HG03469 (cell line): Measurements from ENCODE around the gene SYAP1.
"Not testable (repeated sequence)": the region's sequence is repeated elsewhere in the genome, so short reads cannot be mapped to it uniquely, and the experiment has no call there.

Experiments
- ATAC-seq: cut with Tn5 transposase; IDR thresholded peaks from one replicate; pipeline ENCODE4 v1.9.1; 2021; ENCODE audit warnings: mild to moderate bottlenecking, moderate library complexity, moderate number of reproducible peaks; ENCODE audit not compliant: unreplicated experiment

SYAP1 gene

GRCh38 chrX:16774746-16775145 lies 55.3 kb downstream of the SYAP1 start:
- ATAC-seq = no peak

- no peak for ATAC-seq
These were observed 59.1 kb downstream of the SYAP1 start for GRCh38 chrX:16778545-16778944.

GRCh38 chrX:16778993-16779392 lies 59.6 kb downstream of the SYAP1 start:
- no peak for ATAC-seq

GRCh38 chrX:16779815-16780214 lies 60.4 kb downstream of the SYAP1 start:
- ATAC-seq = not testable (repeated sequence)

GRCh38 chrX:16783452-16783851 lies 64.0 kb downstream of the SYAP1 start:
- no peak for ATAC-seq

- not testable (repeated sequence) for ATAC-seq
These were observed 65.0 kb downstream of the SYAP1 start for GRCh38 chrX:16784440-16784839.

- no peak for ATAC-seq
These were observed 66.1 kb downstream of the SYAP1 start for GRCh38 chrX:16785247-16786138.

GRCh38 chrX:16786139-16786790 lies 66.9 kb downstream of the SYAP1 start, which contains the start of gene TXLNG:
Gene TXLNG, plus strand, starts transcription at chrX:16786466. Its CDS starts 22 bp downstream, at chrX:16786488.
- ATAC-seq = peak; percentile 97

GRCh38 chrX:16786791-16787735 lies 67.7 kb downstream of the SYAP1 start:
- ATAC-seq = no peak

- ATAC-seq = no peak
These were observed 69.1 kb downstream of the SYAP1 start for GRCh38 chrX:16788477-16788876.

- ATAC-seq = no peak
These were observed 76.9 kb downstream of the SYAP1 start for GRCh38 chrX:16796298-16796697.

GRCh38 chrX:16797358-16797757 lies 77.9 kb downstream of the SYAP1 start:
- no peak for ATAC-seq

GRCh38 chrX:16797841-16798240 lies 78.4 kb downstream of the SYAP1 start:
- no peak for ATAC-seq

GRCh38 chrX:16804923-16805464 lies 85.6 kb downstream of the SYAP1 start:
- ATAC-seq = peak; percentile 76

GRCh38 chrX:16807548-16807947 lies 88.1 kb downstream of the SYAP1 start:
- no peak for ATAC-seq

- ATAC-seq = no peak
These were observed 88.6 kb downstream of the SYAP1 start for GRCh38 chrX:16807976-16808542.

- no peak for ATAC-seq
These were observed 95.2 kb downstream of the SYAP1 start for GRCh38 chrX:16814597-16814996.
